ENCODE results near the gene NUP62.
"Not testable (repeated sequence)": the region's sequence is repeated elsewhere in the genome, so short reads cannot be mapped to it uniquely, and the experiment has no call there.

- TF ChIP-seq TAF1 (IDR thresholded peaks at IDR 0.05; ENCODE audit: low read depth, low read length); POLR2A (IDR thresholded peaks at IDR 0.05; ENCODE audit: low read depth, low read length); POLR2AphosphoS5 (IDR thresholded peaks at IDR 0.05; ENCODE audit: low read depth, low read length); PAX5 (IDR thresholded peaks at IDR 0.05; ENCODE audit: insufficient read depth, low read length, severe bottlenecking); SPI1 (IDR thresholded peaks at IDR 0.05; ENCODE audit: low read depth, low read length): not testable (repeated sequence)
Measured at GRCh38 chr19:49960980-49961379, 31.7 kb upstream of the NUP62 start, which contains the start of gene SIGLEC11.
